Mesothelial cell of epicardium (in vitro differentiated cells): ENCODE measurements around the gene HNF1B. TPM values are rescaled to one million over a fixed set of nuclear protein-coding genes. Genes with fewer than 3 reads are reported as not detected.

ENCODE experiments used
- DNase-seq, 2 experiments: peaks; one replicate each; pipeline ENCODE4 v3.0.0; 2021; ENCODE audit warnings: low spot score in 2 of 2; ENCODE audit not compliant: unreplicated experiment in 2 of 2
- H3K27ac Mint-ChIP-seq: 2 replicates; pipeline ENCODE4 v1.8.0; 2021; ENCODE audit warnings: mixed read lengths
- H3K27me3 Mint-ChIP-seq: 2 replicates; pipeline ENCODE4 v1.8.0; 2021; ENCODE audit warnings: low read depth, mixed read lengths
- H3K36me3 Mint-ChIP-seq: 2 replicates; pipeline ENCODE4 v1.8.0; 2021; ENCODE audit warnings: mixed read lengths
- H3K4me1 Mint-ChIP-seq: 2 replicates; pipeline ENCODE4 v1.8.0; 2021; ENCODE audit warnings: mixed read lengths
- H3K4me3 Mint-ChIP-seq: 2 replicates; pipeline ENCODE4 v1.8.0; 2021; ENCODE audit warnings: mild to moderate bottlenecking, moderate library complexity, mixed read lengths
- H3K9me3 Mint-ChIP-seq: 2 replicates; pipeline ENCODE4 v1.8.0; 2021; ENCODE audit warnings: mixed read lengths
- CTCF ChIP-seq: fragments of 200-600 bp; sonication (generic); IDR thresholded peaks from one replicate; pipeline ENCODE4 v1.5.0; 2021; ENCODE audit warnings: antibody characterized with exemption; ENCODE audit not compliant: unreplicated experiment
- total RNA-seq: library from RNA; stranded (reverse); gene quantifications from 3 replicates; pipeline ENCODE4 v1.2.1, GENCODE V29; 2021

HNF1B gene
- total RNA-seq, 1 donor from 2014 or later: 0.29 TPM

- H3K27ac Mint-ChIP-seq: no peak overlapping the region
- DNase-seq: no peak
- no peaks in the 10 kb centered on the region for H3K9me3 Mint-ChIP-seq
- H3K4me1 Mint-ChIP-seq: peaks cover 2% of the 10 kb centered on the region
- H3K36me3 Mint-ChIP-seq: no peaks in the 10 kb centered on the region
- no peak overlapping the region for H3K4me3 Mint-ChIP-seq
- H3K27me3 Mint-ChIP-seq: peaks cover 32% of the 10 kb centered on the region
- no peak for TF ChIP-seq CTCF
These were observed 42.3 kb downstream of the HNF1B start for GRCh38 chr17:37702598-37702997.

- Mint-ChIP-seq H3K27me3 (peaks cover 32% of the 10 kb centered on the region), H3K9me3 (no peaks in the 10 kb centered on the region), H3K36me3 (no peaks in the 10 kb centered on the region), H3K4me3 (no peak overlapping the region), H3K27ac (no peak overlapping the region), H3K4me1 (peaks cover 2% of the 10 kb centered on the region)
- no peak for DNase-seq
- peak; percentile 25 for TF ChIP-seq CTCF
These were observed 43.4 kb downstream of the HNF1B start for GRCh38 chr17:37701496-37701898.

GRCh38 chr17:37700881-37701280 lies 44.0 kb downstream of the HNF1B start:
- no peaks in the 10 kb centered on the region for H3K9me3 Mint-ChIP-seq
- H3K36me3 Mint-ChIP-seq: no peaks in the 10 kb centered on the region

GRCh38 chr17:37699285-37699973 lies 45.4 kb downstream of the HNF1B start:
- H3K27ac Mint-ChIP-seq: no peak overlapping the region
- TF ChIP-seq CTCF: no peak
- no peak for DNase-seq
- no peaks in the 10 kb centered on the region for H3K36me3 Mint-ChIP-seq
- peaks cover 17% of the 10 kb centered on the region for H3K27me3 Mint-ChIP-seq
- no peaks in the 10 kb centered on the region for H3K4me1 Mint-ChIP-seq
- peaks cover 4% of the 10 kb centered on the region for H3K9me3 Mint-ChIP-seq
- no peak overlapping the region for H3K4me3 Mint-ChIP-seq

More at GRCh38 chr17:37700881-37701280, 44.0 kb downstream of the HNF1B start:
- no peaks in the 10 kb centered on the region for H3K4me1 Mint-ChIP-seq
- peaks cover 29% of the 10 kb centered on the region for H3K27me3 Mint-ChIP-seq
- no peak overlapping the region for H3K27ac Mint-ChIP-seq
- no peak for TF ChIP-seq CTCF
- H3K4me3 Mint-ChIP-seq: no peak overlapping the region
- DNase-seq: no peak

- peaks cover 4% of the 10 kb centered on the region for H3K9me3 Mint-ChIP-seq
- TF ChIP-seq CTCF: no peak
- DNase-seq: no peak
- H3K4me3 Mint-ChIP-seq: no peak overlapping the region
- no peak overlapping the region for H3K27ac Mint-ChIP-seq
- no peaks in the 10 kb centered on the region for H3K36me3 Mint-ChIP-seq
- no peaks in the 10 kb centered on the region for H3K4me1 Mint-ChIP-seq
- peaks cover 12% of the 10 kb centered on the region for H3K27me3 Mint-ChIP-seq
These were observed 46.0 kb downstream of the HNF1B start for GRCh38 chr17:37698911-37699255.
